Tibial artery (tissue), 4 donors: Measurements from ENCODE around the gene RNF166.

ENCODE experiments used
- DNase-seq, 2 donors: peaks; one replicate each; pipeline ENCODE4 v3.0.0-alpha.2; 2019
- H3K27ac ChIP-seq, 2 donors: fragments of 200-600 bp; sonication (generic) in 1 of 2; 1 replicate in 1 of 2; 2 replicates in 1 of 2; pipeline ENCODE4 v1.5.1; 2018 to 2019; ENCODE audit warnings: mild to moderate bottlenecking in 1 of 2
- H3K27me3 ChIP-seq, 2 donors: fragments of 200-600 bp; sonication (generic) in 1 of 2; one replicate each; pipeline versions ENCODE4 v1.5.1 to v1.6.0; 2016 to 2019
- H3K36me3 ChIP-seq, 3 donors: fragments of 200-600 bp; sonication (generic) in 2 of 3; one replicate each; pipeline ENCODE4 v1.5.1; 2016 to 2019; ENCODE audit warnings: mild to moderate bottlenecking in 2 of 3
- H3K4me1 ChIP-seq, 4 donors: fragments of 200-600 bp; sonication (generic) in 2 of 4; 1 replicate in 3 of 4; 2 replicates in 1 of 4; pipeline ENCODE4 v1.5.1; 2016 to 2019
- H3K4me3 ChIP-seq, 2 donors: fragments of 200-600 bp; sonication (generic) in 1 of 2; 1 replicate in 1 of 2; 2 replicates in 1 of 2; pipeline ENCODE4 v1.5.1; 2018 to 2019; ENCODE audit warnings: mild to moderate bottlenecking in 2 of 2
- H3K9me3 ChIP-seq, 3 donors: fragments of 200-600 bp; sonication (generic) in 1 of 3; one replicate each; pipeline ENCODE4 v1.5.1; 2016 to 2019
- CTCF ChIP-seq, 2 experiments: fragments of 200-600 bp in 1 of 2; fragments of 450-650 bp in 1 of 2; IDR thresholded peaks; one replicate each; pipeline ENCODE4 v1.5.1; 2017 to 2019; ENCODE audit warnings: antibody characterized with exemption in 2 of 2, mild to moderate bottlenecking in 1 of 2, moderate library complexity in 1 of 2
- intact Hi-C: fragments of 100-400 bp; cut with DNase I; formaldehyde crosslinking; loops from one replicate; pipeline ENCODE4 v1.15.0; 2023; ENCODE audit warnings: low total_unique reads

RNF166 gene

GRCh38 chr16:88738151-88739084 is 32.2 kb upstream of the RNF166 start:
- H3K9me3 ChIP-seq, result no peaks in the 10 kb centered on the region

GRCh38 chr16:88737298-88738150 is 31.3 kb upstream of the RNF166 start:
- Histone ChIP-seq H3K27ac (no peak overlapping the region), H3K4me3 (no peak overlapping the region), H3K27me3 (no peaks in the 10 kb centered on the region), H3K36me3 (peaks cover 0 to 81% (median 59%) of the 10 kb centered on the region in 3 donors), H3K4me1 (peaks cover 0 to 18% (median 4%) of the 10 kb centered on the region in 4 donors), H3K9me3 (no peaks in the 10 kb centered on the region)
- peak; percentile 65 to 84 for DNase-seq
- intact Hi-C loops, result loop anchor here (2.0 to 10.0 kb wide), 3 partner anchors 47 to 480 kb away; partner anchors contain the start of genes PABPN1L, PIEZO1 and ZNF778
- TF ChIP-seq CTCF (IDR thresholded peaks at IDR 0.05), result peak; percentile 96 to 99

More at GRCh38 chr16:88738151-88739084, 32.2 kb upstream of the RNF166 start:
- H3K4me1 ChIP-seq, result peaks cover 0 to 20% (median 4%) of the 10 kb centered on the region in 4 donors
- no peak for TF ChIP-seq CTCF (IDR thresholded peaks at IDR 0.05)
- no peak overlapping the region for H3K27ac ChIP-seq
- no peak for DNase-seq
- no peaks in the 10 kb centered on the region for H3K27me3 ChIP-seq
- peaks cover 0 to 78% (median 50%) of the 10 kb centered on the region in 3 donors for H3K36me3 ChIP-seq
- intact Hi-C loops, result loop anchor here (5.0 to 10.0 kb wide), 2 partner anchors 126 to 479 kb away; partner anchors contain the start of genes PABPN1L and ZNF778
- no peak overlapping the region for H3K4me3 ChIP-seq

GRCh38 chr16:88736496-88736895 is 30.3 kb upstream of the RNF166 start:
- no peak for DNase-seq
- intact Hi-C loops, result loop anchor here (2.0 to 10.0 kb wide), 3 partner anchors 48 to 481 kb away; partner anchors contain the start of genes PABPN1L, PIEZO1 and ZNF778
- no peaks in the 10 kb centered on the region for H3K9me3 ChIP-seq
- TF ChIP-seq CTCF (IDR thresholded peaks at IDR 0.05), result no peak
- H3K36me3 ChIP-seq, result peaks cover 0 to 81% (median 65%) of the 10 kb centered on the region in 3 donors
- H3K27me3 ChIP-seq, result no peaks in the 10 kb centered on the region
- H3K4me1 ChIP-seq, result peaks cover 0 to 18% (median 4%) of the 10 kb centered on the region in 4 donors
- H3K4me3 ChIP-seq, result no peak overlapping the region
- no peak overlapping the region for H3K27ac ChIP-seq

GRCh38 chr16:88736088-88736487 is 29.9 kb upstream of the RNF166 start:
- intact Hi-C loops, result loop anchor here (2.0 to 10.0 kb wide), 3 partner anchors 49 to 481 kb away; partner anchors contain the start of genes PABPN1L, PIEZO1 and ZNF778
- H3K36me3 ChIP-seq, result peaks cover 0 to 81% (median 69%) of the 10 kb centered on the region in 3 donors

More at GRCh38 chr16:88736088-88736487, 29.9 kb upstream of the RNF166 start:
- no peaks in the 10 kb centered on the region for H3K9me3 ChIP-seq
- H3K27ac ChIP-seq, result no peak overlapping the region
- no peaks in the 10 kb centered on the region for H3K27me3 ChIP-seq
- H3K4me1 ChIP-seq, result peaks cover 0 to 18% (median 4%) of the 10 kb centered on the region in 4 donors
- TF ChIP-seq CTCF (IDR thresholded peaks at IDR 0.05), result no peak
- H3K4me3 ChIP-seq, result no peak overlapping the region
- DNase-seq, result no peak
